Adrenal gland (tissue), 5 donors: ENCODE measurements around the gene FZR1.

Experiments used
- POLR2A ChIP-seq, 2 donors: fragments of 450-650 bp; IDR thresholded peaks; one replicate each; pipeline ENCODE4 v1.6.1; 2017; ENCODE audit warnings: antibody characterized with exemption in 2 of 2, mild to moderate bottlenecking in 2 of 2, moderate library complexity in 1 of 2
- TF ChIP-seq, protein P1 (sequence below), 6 experiments: fragments of 450-650 bp in 4 of 6; fragments of 200-600 bp in 2 of 6; sonication (generic) in 1 of 6; IDR thresholded peaks; 1 replicate in 5 of 6; 2 replicates in 1 of 6; pipeline versions ENCODE4 v1.5.1 to v1.8.0; 2016 to 2021; ENCODE audit warnings: antibody characterized with exemption in 6 of 6, mild to moderate bottlenecking in 2 of 6, moderate library complexity in 1 of 6
- donor health status: DM: no; HTN: no; CAD: no.

DNA sequence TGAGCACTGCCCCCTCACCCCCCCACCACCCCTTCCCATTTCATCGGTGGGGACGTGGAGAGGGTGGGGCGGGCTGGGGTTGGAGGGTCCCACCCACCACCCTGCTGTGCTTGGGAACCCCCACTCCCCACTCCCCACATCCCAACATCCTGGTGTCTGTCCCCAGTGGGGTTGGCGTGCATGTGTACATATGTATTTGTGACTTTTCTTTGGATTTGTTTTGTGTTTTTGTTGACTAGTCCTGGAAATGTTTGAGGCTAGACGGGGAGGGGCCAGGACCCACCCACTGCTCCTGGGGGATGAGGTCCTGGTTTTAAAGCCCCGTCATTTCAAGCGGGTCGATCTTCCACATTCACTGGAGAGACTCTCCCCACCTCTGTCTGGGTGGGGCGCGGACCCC, 29.9 kb downstream of the FZR1 start:
- TF ChIP-seq, protein P1, sequence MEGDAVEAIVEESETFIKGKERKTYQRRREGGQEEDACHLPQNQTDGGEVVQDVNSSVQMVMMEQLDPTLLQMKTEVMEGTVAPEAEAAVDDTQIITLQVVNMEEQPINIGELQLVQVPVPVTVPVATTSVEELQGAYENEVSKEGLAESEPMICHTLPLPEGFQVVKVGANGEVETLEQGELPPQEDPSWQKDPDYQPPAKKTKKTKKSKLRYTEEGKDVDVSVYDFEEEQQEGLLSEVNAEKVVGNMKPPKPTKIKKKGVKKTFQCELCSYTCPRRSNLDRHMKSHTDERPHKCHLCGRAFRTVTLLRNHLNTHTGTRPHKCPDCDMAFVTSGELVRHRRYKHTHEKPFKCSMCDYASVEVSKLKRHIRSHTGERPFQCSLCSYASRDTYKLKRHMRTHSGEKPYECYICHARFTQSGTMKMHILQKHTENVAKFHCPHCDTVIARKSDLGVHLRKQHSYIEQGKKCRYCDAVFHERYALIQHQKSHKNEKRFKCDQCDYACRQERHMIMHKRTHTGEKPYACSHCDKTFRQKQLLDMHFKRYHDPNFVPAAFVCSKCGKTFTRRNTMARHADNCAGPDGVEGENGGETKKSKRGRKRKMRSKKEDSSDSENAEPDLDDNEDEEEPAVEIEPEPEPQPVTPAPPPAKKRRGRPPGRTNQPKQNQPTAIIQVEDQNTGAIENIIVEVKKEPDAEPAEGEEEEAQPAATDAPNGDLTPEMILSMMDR (IDR thresholded peaks at IDR 0.05) = no peak
- TF ChIP-seq POLR2A (IDR thresholded peaks at IDR 0.05) = no peak
